ENCODE results near the gene ADAMTS19.
"Not testable (repeated sequence)": the region's sequence is repeated elsewhere in the genome, so short reads cannot be mapped to it uniquely, and the experiment has no call there.

The ADAMTS19 gene

DNA sequence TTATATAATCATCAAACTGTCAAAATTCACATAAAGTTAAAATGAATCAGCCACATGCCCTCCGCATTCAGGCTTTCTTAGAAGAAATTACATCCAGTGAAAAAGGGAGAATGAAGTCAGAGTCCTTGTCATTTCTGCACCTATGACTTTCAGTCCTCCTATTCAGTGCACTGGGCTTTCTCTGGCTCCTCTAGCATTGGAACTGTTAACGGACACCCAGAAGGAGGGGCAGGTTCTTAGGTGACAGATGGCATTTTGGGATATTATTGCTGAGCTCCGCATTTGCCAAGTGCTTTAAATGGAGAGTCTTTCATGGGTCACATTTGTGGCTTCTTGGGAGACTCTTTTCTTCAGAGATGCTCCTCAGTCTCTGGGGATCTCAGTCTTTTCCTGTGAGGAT, 40.0 kb downstream of the ADAMTS19 start:
- Mint-ChIP-seq H3K9me3 (no peaks in the 10 kb centered on the region), H3K27ac (no peak overlapping the region), H3K4me1 (ENCODE audit: low read depth) (no peaks in the 10 kb centered on the region), H3K27me3 (ENCODE audit: low read depth) (no peaks in the 10 kb centered on the region), H3K4me3 (no peak overlapping the region), H3K36me3 (ENCODE audit: low read depth) (no peaks in the 10 kb centered on the region)

GRCh38 chr5:129506086-129506485, 46.0 kb downstream of the ADAMTS19 start:
- Mint-ChIP-seq H3K4me3 (no peak overlapping the region), H3K27me3 (ENCODE audit: low read depth) (no peaks in the 10 kb centered on the region), H3K9me3 (no peaks in the 10 kb centered on the region), H3K36me3 (ENCODE audit: low read depth) (no peaks in the 10 kb centered on the region), H3K4me1 (ENCODE audit: low read depth) (no peaks in the 10 kb centered on the region), H3K27ac (no peak overlapping the region)

DNA sequence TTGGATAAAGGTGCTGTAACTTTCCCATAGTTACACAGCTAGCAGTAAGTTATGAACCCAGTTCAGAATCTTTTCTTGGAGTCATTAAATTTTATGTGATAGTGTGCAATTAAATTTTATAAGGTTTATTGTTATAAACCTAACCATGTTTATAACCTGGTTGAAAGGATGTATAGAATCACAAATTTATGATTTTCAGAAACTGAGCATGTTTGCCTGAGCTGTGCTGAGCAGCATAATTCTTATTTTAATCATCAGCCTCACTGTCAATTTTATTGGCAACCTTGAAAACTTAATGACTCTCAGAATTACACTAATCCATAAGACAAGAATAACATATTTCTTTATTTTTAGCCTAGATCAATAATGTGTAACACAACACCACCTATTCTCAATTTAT, 46.9 kb downstream of the ADAMTS19 start:
- H3K27ac Mint-ChIP-seq: no peak overlapping the region
- no peaks in the 10 kb centered on the region for H3K9me3 Mint-ChIP-seq
- no peak overlapping the region for H3K4me3 Mint-ChIP-seq
- H3K4me1 Mint-ChIP-seq (ENCODE audit: low read depth): no peaks in the 10 kb centered on the region
- H3K27me3 Mint-ChIP-seq (ENCODE audit: low read depth): no peaks in the 10 kb centered on the region
- no peaks in the 10 kb centered on the region for H3K36me3 Mint-ChIP-seq (ENCODE audit: low read depth)

DNA sequence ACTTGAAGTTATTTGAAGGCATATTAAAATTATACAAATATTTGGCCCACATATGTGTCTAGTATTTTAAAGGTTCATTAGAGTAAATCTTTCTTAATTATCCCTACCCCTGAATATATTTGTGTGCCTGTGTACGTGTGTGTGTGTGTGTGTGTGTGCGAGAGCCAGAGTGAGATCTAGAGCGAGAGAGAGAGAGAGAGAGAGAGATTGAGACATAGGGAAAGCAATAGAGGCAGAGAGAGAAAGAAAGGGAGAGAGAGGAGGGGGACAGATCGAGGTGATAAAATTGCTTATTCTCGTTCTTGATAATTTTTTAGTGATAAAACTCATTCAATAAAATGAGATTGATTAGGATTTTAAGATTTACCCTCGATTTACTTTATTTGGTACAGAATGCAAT, 47.4 kb downstream of the ADAMTS19 start:
- Mint-ChIP-seq H3K4me3 (no peak overlapping the region), H3K36me3 (ENCODE audit: low read depth) (no peaks in the 10 kb centered on the region), H3K27ac (no peak overlapping the region), H3K27me3 (ENCODE audit: low read depth) (no peaks in the 10 kb centered on the region), H3K4me1 (ENCODE audit: low read depth) (no peaks in the 10 kb centered on the region), H3K9me3 (no peaks in the 10 kb centered on the region)

DNA sequence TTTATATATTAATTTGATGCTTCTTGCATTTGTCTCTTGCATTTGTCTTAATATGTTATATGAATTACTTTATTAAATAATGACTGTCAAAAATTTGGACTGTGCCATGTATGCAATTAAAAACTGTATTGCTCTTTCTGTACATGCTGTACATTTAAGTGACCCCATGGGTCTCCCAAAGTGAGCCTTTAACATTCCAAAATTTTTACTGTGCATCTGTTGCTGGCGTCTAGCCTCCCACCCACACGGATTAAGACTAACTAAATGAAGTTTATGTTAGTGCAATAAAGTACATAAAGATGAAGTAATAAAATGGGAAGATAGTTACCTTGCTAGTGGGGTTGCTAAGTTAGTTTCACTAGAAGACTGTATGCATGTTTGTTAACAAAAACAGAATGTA, 48.5 kb downstream of the ADAMTS19 start:
- Mint-ChIP-seq H3K4me1 (ENCODE audit: low read depth) (no peaks in the 10 kb centered on the region), H3K36me3 (ENCODE audit: low read depth) (no peaks in the 10 kb centered on the region), H3K4me3 (no peak overlapping the region), H3K9me3 (no peaks in the 10 kb centered on the region), H3K27me3 (ENCODE audit: low read depth) (no peaks in the 10 kb centered on the region), H3K27ac (no peak overlapping the region)

- Mint-ChIP-seq H3K27me3 (ENCODE audit: low read depth) (no peaks in the 10 kb centered on the region), H3K36me3 (ENCODE audit: low read depth) (no peaks in the 10 kb centered on the region), H3K27ac (no peak overlapping the region), H3K4me3 (no peak overlapping the region), H3K4me1 (ENCODE audit: low read depth) (no peaks in the 10 kb centered on the region), H3K9me3 (no peaks in the 10 kb centered on the region)
These were observed 49.4 kb downstream of the ADAMTS19 start for GRCh38 chr5:129509363-129509975.

DNA sequence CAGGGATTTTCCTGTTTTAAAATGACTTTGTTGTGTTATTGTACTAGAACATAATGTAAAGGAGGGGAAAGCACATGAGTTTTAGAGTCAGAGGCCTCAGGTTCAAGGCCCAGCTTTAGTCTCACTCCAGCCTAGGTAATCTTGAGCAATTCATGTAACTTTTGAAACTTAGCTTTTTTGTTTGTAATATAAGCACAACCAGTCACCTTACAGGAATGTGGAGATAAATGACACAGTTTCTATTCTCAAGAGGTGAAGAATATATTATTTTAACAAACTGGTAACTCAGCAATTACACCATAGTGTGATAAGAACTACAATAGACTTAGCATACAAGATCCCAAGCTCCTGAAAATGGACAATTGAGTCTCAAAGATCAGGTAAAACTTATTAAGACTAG, 51.2 kb downstream of the ADAMTS19 start:
- H3K27ac Mint-ChIP-seq: no peak overlapping the region
- no peaks in the 10 kb centered on the region for H3K9me3 Mint-ChIP-seq
- H3K36me3 Mint-ChIP-seq (ENCODE audit: low read depth): no peaks in the 10 kb centered on the region
- no peaks in the 10 kb centered on the region for H3K27me3 Mint-ChIP-seq (ENCODE audit: low read depth)
- no peak overlapping the region for H3K4me3 Mint-ChIP-seq
- H3K4me1 Mint-ChIP-seq (ENCODE audit: low read depth): no peaks in the 10 kb centered on the region

DNA sequence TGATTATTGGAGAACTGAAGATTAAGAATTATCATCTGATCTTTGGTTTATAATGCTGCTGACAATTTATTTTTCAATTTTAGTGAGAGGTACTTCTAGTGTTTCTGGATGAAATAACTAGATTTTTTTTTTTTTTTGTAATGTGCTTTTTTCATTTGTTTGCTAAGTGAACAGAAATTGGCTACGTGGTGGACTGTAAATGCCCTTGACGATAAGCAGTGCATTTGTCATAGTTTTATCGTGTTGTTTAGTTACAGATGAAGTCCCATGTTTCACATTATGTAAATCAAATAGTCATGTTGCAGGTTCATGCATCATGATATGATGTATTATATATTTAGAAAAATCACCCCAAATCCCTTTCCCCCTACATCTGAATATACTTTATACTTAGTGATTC, 81.0 kb downstream of the ADAMTS19 start:
- no peak overlapping the region for H3K27ac Mint-ChIP-seq
- no peaks in the 10 kb centered on the region for H3K9me3 Mint-ChIP-seq
- no peaks in the 10 kb centered on the region for H3K36me3 Mint-ChIP-seq (ENCODE audit: low read depth)
- no peak overlapping the region for H3K4me3 Mint-ChIP-seq
- H3K27me3 Mint-ChIP-seq (ENCODE audit: low read depth): no peaks in the 10 kb centered on the region
- no peaks in the 10 kb centered on the region for H3K4me1 Mint-ChIP-seq (ENCODE audit: low read depth)

GRCh38 chr5:129541648-129542251, 81.7 kb downstream of the ADAMTS19 start:
- H3K36me3 Mint-ChIP-seq (ENCODE audit: low read depth): no peaks in the 10 kb centered on the region

GRCh38 chr5:129547137-129547536, 87.0 kb downstream of the ADAMTS19 start:
- no peak overlapping the region for H3K4me3 Mint-ChIP-seq
- no peaks in the 10 kb centered on the region for H3K27me3 Mint-ChIP-seq (ENCODE audit: low read depth)
- H3K36me3 Mint-ChIP-seq (ENCODE audit: low read depth): no peaks in the 10 kb centered on the region
- no peaks in the 10 kb centered on the region for H3K4me1 Mint-ChIP-seq (ENCODE audit: low read depth)
- H3K27ac Mint-ChIP-seq: no peak overlapping the region
- H3K9me3 Mint-ChIP-seq: peaks cover 9% of the 10 kb centered on the region

More at GRCh38 chr5:129541648-129542251, 81.7 kb downstream of the ADAMTS19 start:
- Mint-ChIP-seq H3K4me1 (ENCODE audit: low read depth) (no peaks in the 10 kb centered on the region), H3K27ac (no peak overlapping the region), H3K27me3 (ENCODE audit: low read depth) (no peaks in the 10 kb centered on the region), H3K4me3 (no peak overlapping the region), H3K9me3 (peaks cover 5% of the 10 kb centered on the region)

- H3K4me1 Mint-ChIP-seq (ENCODE audit: low read depth): no peaks in the 10 kb centered on the region
- no peaks in the 10 kb centered on the region for H3K9me3 Mint-ChIP-seq
- H3K27ac Mint-ChIP-seq: no peak overlapping the region
- H3K4me3 Mint-ChIP-seq: no peak overlapping the region
- no peaks in the 10 kb centered on the region for H3K36me3 Mint-ChIP-seq (ENCODE audit: low read depth)
- no peaks in the 10 kb centered on the region for H3K27me3 Mint-ChIP-seq (ENCODE audit: low read depth)
These were observed 94.2 kb downstream of the ADAMTS19 start for GRCh38 chr5:129554134-129554904.

GRCh38 chr5:129563585-129563984, 103.5 kb downstream of the ADAMTS19 start:
- Mint-ChIP-seq H3K27ac (no peak overlapping the region), H3K9me3 (no peaks in the 10 kb centered on the region), H3K27me3 (ENCODE audit: low read depth) (no peaks in the 10 kb centered on the region), H3K4me1 (ENCODE audit: low read depth) (no peaks in the 10 kb centered on the region), H3K4me3 (no peak overlapping the region), H3K36me3 (ENCODE audit: low read depth) (no peaks in the 10 kb centered on the region)

- no peak overlapping the region for H3K27ac Mint-ChIP-seq
- no peaks in the 10 kb centered on the region for H3K36me3 Mint-ChIP-seq (ENCODE audit: low read depth)
- no peaks in the 10 kb centered on the region for H3K4me1 Mint-ChIP-seq (ENCODE audit: low read depth)
- no peaks in the 10 kb centered on the region for H3K9me3 Mint-ChIP-seq
- no peak overlapping the region for H3K4me3 Mint-ChIP-seq
- no peaks in the 10 kb centered on the region for H3K27me3 Mint-ChIP-seq (ENCODE audit: low read depth)
These were observed 109.2 kb downstream of the ADAMTS19 start for GRCh38 chr5:129569295-129569694.

- Mint-ChIP-seq H3K4me3 (no peak overlapping the region), H3K4me1 (ENCODE audit: low read depth) (no peaks in the 10 kb centered on the region), H3K27me3 (ENCODE audit: low read depth) (no peaks in the 10 kb centered on the region), H3K36me3 (ENCODE audit: low read depth) (no peaks in the 10 kb centered on the region), H3K9me3 (no peaks in the 10 kb centered on the region), H3K27ac (no peak overlapping the region)
These were observed 112.0 kb downstream of the ADAMTS19 start for GRCh38 chr5:129572060-129572459.

- H3K9me3 Mint-ChIP-seq; H3K27me3 Mint-ChIP-seq (ENCODE audit: low read depth); H3K27ac Mint-ChIP-seq; H3K4me1 Mint-ChIP-seq (ENCODE audit: low read depth); H3K4me3 Mint-ChIP-seq; H3K36me3 Mint-ChIP-seq (ENCODE audit: low read depth): not testable (repeated sequence)
These were observed 124.4 kb downstream of the ADAMTS19 start for GRCh38 chr5:129584496-129584895.
